Small intestine (tissue), 7 donors: ENCODE measurements around the gene P2RY11. TPM values are rescaled to one million over a fixed set of nuclear protein-coding genes. Genes with fewer than 3 reads are reported as not detected.

Source experiments
- DNase-seq, 2 donors: peaks; one replicate each; pipeline versions ENCODE4 v3.0.0 to v3.0.0-alpha.2; 2013
- FAIRE-seq: peaks from 2 replicates; lab custom pipeline; 2012; peaks lifted over from hg19 to GRCh38; lab: Jason Lieb, UNC
- H3K27ac ChIP-seq, 3 donors: one replicate each; pipeline ENCODE4 v1.5.1; 2013; ENCODE audit warnings: low read length in 2 of 3, mild to moderate bottlenecking in 2 of 3, control low read depth in 1 of 3, inconsistent platforms in 1 of 3, low read depth in 1 of 3, moderate library complexity in 1 of 3
- H3K27me3 ChIP-seq, 3 donors: one replicate each; pipeline ENCODE4 v1.6.1; 2013; ENCODE audit warnings: low read length in 3 of 3, inconsistent platforms in 1 of 3; ENCODE audit not compliant: control insufficient read depth in 3 of 3, insufficient read depth in 3 of 3
- H3K36me3 ChIP-seq, 3 donors: one replicate each; pipeline ENCODE4 v1.6.1; 2013; ENCODE audit warnings: low read length in 3 of 3, inconsistent platforms in 1 of 3, low read depth in 1 of 3, mild to moderate bottlenecking in 1 of 3, moderate library complexity in 1 of 3; ENCODE audit not compliant: control insufficient read depth in 3 of 3, insufficient read depth in 2 of 3
- H3K4me1 ChIP-seq, 3 donors: one replicate each; pipeline ENCODE4 v1.6.1; 2013; ENCODE audit warnings: low read length in 2 of 3, inconsistent platforms in 1 of 3, low read depth in 1 of 3, mild to moderate bottlenecking in 1 of 3, moderate library complexity in 1 of 3; ENCODE audit not compliant: control insufficient read depth in 3 of 3, insufficient read depth in 2 of 3
- H3K4me3 ChIP-seq, 3 donors: one replicate each; pipeline ENCODE4 v1.5.1; 2013; ENCODE audit warnings: low read length in 3 of 3, control low read depth in 1 of 3, inconsistent platforms in 1 of 3, low read depth in 1 of 3, mild to moderate bottlenecking in 1 of 3, moderate library complexity in 1 of 3
- H3K9me3 ChIP-seq, 2 donors: one replicate each; pipeline ENCODE4 v1.6.1; 2013; ENCODE audit warnings: low read depth in 1 of 2, low read length in 1 of 2; ENCODE audit not compliant: control insufficient read depth in 2 of 2, insufficient read depth in 1 of 2
- WGBS, 3 donors: extraction: QIAGEN DNeasy Blood & Tissue Kit; methylation state at CpG; one replicate each; pipeline ENCODE4 v1.1.7; 2013; 5-methylcytosine and 5-hydroxymethylcytosine counted together
- polyA plus RNA-seq, 4 donors: library from polyadenylated mRNA; stranded (reverse) in 3 of 4; unstranded in 1 of 4; fragments of 200-250 nt in 3 of 4; fragments of 120-200 nt in 1 of 4; gene quantifications; one replicate each; pipeline versions ENCODE4 v1.2.1 to v1.2.3, GENCODE V29; 2013
- donor health status: healthy with polysubstance abuse.
- donor health status: control.
- donor health status: control.
- donor health status: Bipolar disorder and iron deficiency.
- donor health status: healthy.

The P2RY11 gene
- polyA plus RNA-seq, 4 donors = 3.8 to 14.6 (median 9.9) TPM

GRCh38 chr19:10096615-10096963, 14.9 kb upstream of the P2RY11 start:
- H3K4me3 ChIP-seq = peak overlapping the region; percentile 17 to 35 (median 22)
- peaks cover 0 to 18% (median 4%) of the 10 kb centered on the region in 3 donors for H3K36me3 ChIP-seq
- DNase-seq (no peak), FAIRE-seq (no peak)
- peaks cover 0 to 3% of the 10 kb centered on the region in 2 donors for H3K9me3 ChIP-seq
- H3K27me3 ChIP-seq = no peaks in the 10 kb centered on the region
- WGBS, 3 donors = 28 to 38% (median 28%) methylated on average over 23 to 26 of the region's 26 CpGs
- peaks cover 0 to 6% (median 0%) of the 10 kb centered on the region in 3 donors for H3K4me1 ChIP-seq
- H3K27ac ChIP-seq = peak overlapping the region in 1 of 3 donors; percentile 81

- FAIRE-seq = no peak
- Histone ChIP-seq H3K27ac (peak overlapping the region in 1 of 3 donors; percentile 27), H3K9me3 (peaks cover 0 to 3% of the 10 kb centered on the region in 2 donors), H3K4me3 (no peak overlapping the region), H3K27me3 (no peaks in the 10 kb centered on the region), H3K36me3 (no peaks in the 10 kb centered on the region), H3K4me1 (peaks cover 0 to 6% (median 0%) of the 10 kb centered on the region in 3 donors)
- 82 to 89% (median 83%) methylated on average over 5 of the region's 5 CpGs for WGBS, 3 donors
- no peak for DNase-seq
These were observed 11.2 kb upstream of the P2RY11 start for GRCh38 chr19:10100163-10100785.

GRCh38 chr19:10102787-10103236, 8.7 kb upstream of the P2RY11 start:
- DNase-seq = peak in 1 of 2 donors; percentile 4
- Histone ChIP-seq H3K27ac (peak overlapping the region; percentile 58 to 92 (median 80)), H3K4me1 (peaks cover 0 to 4% (median 3%) of the 10 kb centered on the region in 3 donors), H3K27me3 (no peaks in the 10 kb centered on the region), H3K36me3 (peaks cover under 1 to 6% (median under 1%) of the 10 kb centered on the region in 3 donors), H3K9me3 (no peaks in the 10 kb centered on the region), H3K4me3 (no peak overlapping the region)
- no peak for FAIRE-seq
- 55 to 67% (median 63%) methylated on average over 7 of the region's 7 CpGs for WGBS, 3 donors

GRCh38 chr19:10104130-10104513, 7.4 kb upstream of the P2RY11 start:
- Histone ChIP-seq H3K36me3 (peaks cover 2 to 19% (median 3%) of the 10 kb centered on the region in 3 donors), H3K27me3 (no peaks in the 10 kb centered on the region), H3K27ac (peak overlapping the region in 1 of 3 donors; percentile 70), H3K9me3 (no peaks in the 10 kb centered on the region), H3K4me1 (peaks cover 0 to 4% (median 3%) of the 10 kb centered on the region in 3 donors), H3K4me3 (no peak overlapping the region)
- FAIRE-seq (no peak), DNase-seq (no peak)

GRCh38 chr19:10104665-10105508, 6.6 kb upstream of the P2RY11 start:
- peak overlapping the region in 1 of 3 donors; percentile 21 for H3K4me3 ChIP-seq
- WGBS, 3 donors = 38 to 65% (median 44%) methylated on average over 15 of the region's 15 CpGs
- no peaks in the 10 kb centered on the region for H3K9me3 ChIP-seq
- DNase-seq (peak; percentile 21 to 76), FAIRE-seq (no peak)
- H3K27me3 ChIP-seq = no peaks in the 10 kb centered on the region
- H3K27ac ChIP-seq = peak overlapping the region; percentile 70 to 83 (median 71)
- H3K36me3 ChIP-seq = peaks cover 3 to 26% (median 4%) of the 10 kb centered on the region in 3 donors
- H3K4me1 ChIP-seq = peaks cover 0 to 4% (median 3%) of the 10 kb centered on the region in 3 donors

- Histone ChIP-seq H3K27ac (peak overlapping the region; percentile 70 to 83 (median 71)), H3K4me1 (peaks cover 0 to 4% (median 3%) of the 10 kb centered on the region in 3 donors), H3K9me3 (no peaks in the 10 kb centered on the region), H3K36me3 (peaks cover 4 to 33% (median 11%) of the 10 kb centered on the region in 3 donors), H3K4me3 (peak overlapping the region in 1 of 3 donors; percentile 78), H3K27me3 (no peaks in the 10 kb centered on the region)
- 31 to 45% (median 33%) methylated on average over 13 to 16 of the region's 16 CpGs for WGBS, 3 donors
- no peak for DNase-seq
- FAIRE-seq = no peak
These were observed 5.9 kb upstream of the P2RY11 start for GRCh38 chr19:10105509-10106099.

GRCh38 chr19:10106100-10106936, 5.2 kb upstream of the P2RY11 start, which contains the start of gene PPAN:
Gene PPAN, plus strand, starts transcription at chr19:10106362. Its CDS starts 33 bp downstream, at chr19:10106395.
- peak within 1 kb of the TSS; percentile 60 to 83 (median 78) for H3K4me3 ChIP-seq
- no peaks in the 10 kb centered on the region for H3K27me3 ChIP-seq
- FAIRE-seq (no peak), DNase-seq (peak; percentile 98)
- 0 to 1% (median 1%) methylated on average over 68 to 71 of the region's 71 CpGs for WGBS, 3 donors
- no peaks in the 10 kb centered on the region for H3K9me3 ChIP-seq
- H3K4me1 ChIP-seq = peaks cover 0 to 4% (median 3%) of the 10 kb centered on the region in 3 donors
- peaks cover 4 to 41% (median 13%) of the 10 kb centered on the region in 3 donors for H3K36me3 ChIP-seq
- peak within 1 kb of the TSS; percentile 70 to 83 (median 71) for H3K27ac ChIP-seq
